OCI-LY1 (cell line): ENCODE measurements around the gene HBM.

Experiments
- H2AFZ ChIP-seq: fragments of 200-600 bp; sonication (generic), shearing (Covaris generic); 2 replicates; pipeline ENCODE4 v1.6.0; 2014; ENCODE audit warnings: antibody characterized with exemption, mild to moderate bottlenecking, low read length
- H3F3A ChIP-seq: fragments of 200-600 bp; sonication (generic), shearing (Covaris generic); 2 replicates; pipeline ENCODE4 v1.6.0; 2014; ENCODE audit warnings: mild to moderate bottlenecking, antibody characterized with exemption, low read length, moderate library complexity; ENCODE audit not compliant: insufficient read depth
- H3K27ac ChIP-seq: fragments of 200-600 bp; sonication (generic); 2 replicates; pipeline ENCODE4 v1.5.1; 2014; ENCODE audit warnings: low read length, mixed run types, mild to moderate bottlenecking, low read depth; ENCODE audit not compliant: poor library complexity, severe bottlenecking
- H3K27me3 ChIP-seq: fragments of 200-600 bp; sonication (generic); 2 replicates; pipeline ENCODE4 v1.6.0; 2014; ENCODE audit warnings: antibody characterized with exemption, mild to moderate bottlenecking, low read length, moderate library complexity; ENCODE audit not compliant: insufficient read depth
- H3K36me3 ChIP-seq: fragments of 200-600 bp; sonication (generic); 2 replicates; pipeline ENCODE4 v1.6.1; 2014; ENCODE audit warnings: mild to moderate bottlenecking, antibody characterized with exemption, low read length, moderate library complexity, mixed read lengths; ENCODE audit not compliant: insufficient read depth
- H3K4me1 ChIP-seq: fragments of 200-600 bp; sonication (generic); 2 replicates; pipeline ENCODE4 v1.5.1; 2014; ENCODE audit warnings: mild to moderate bottlenecking, low read length, moderate library complexity; ENCODE audit not compliant: insufficient read depth, severe bottlenecking
- H3K4me2 ChIP-seq: fragments of 200-600 bp; sonication (generic), shearing (Covaris generic); 2 replicates; pipeline ENCODE4 v1.6.1; 2014; ENCODE audit warnings: low read length
- H3K4me3 ChIP-seq: fragments of 200-600 bp; sonication (generic); 2 replicates; pipeline ENCODE4 v1.5.1; 2014; ENCODE audit warnings: low read length, low read depth, mild to moderate bottlenecking, mixed read lengths; ENCODE audit not compliant: poor library complexity, severe bottlenecking
- H3K79me2 ChIP-seq: fragments of 200-600 bp; shearing (Covaris generic); 2 replicates; pipeline ENCODE4 v1.6.1; 2016; ENCODE audit warnings: mixed run types, low read length, mixed read lengths; ENCODE audit not compliant: insufficient read depth
- H3K9ac ChIP-seq: fragments of 200-600 bp; sonication (generic), shearing (Covaris generic); 2 replicates; pipeline ENCODE4 v1.6.1; 2014; ENCODE audit warnings: mild to moderate bottlenecking, low read length, mixed read lengths
- H3K9me2 ChIP-seq: fragments of 200-600 bp; sonication (generic), shearing (Covaris generic); 2 replicates; pipeline ENCODE4 v1.6.1; 2014; ENCODE audit warnings: low read depth, mild to moderate bottlenecking, low read length, mixed read lengths
- H3K9me3 ChIP-seq: fragments of 200-600 bp; shearing (Covaris generic); 2 replicates; pipeline ENCODE4 v1.6.1; 2014; ENCODE audit warnings: low read length, mixed read lengths
- H4K20me1 ChIP-seq: fragments of 200-600 bp; sonication (generic), shearing (Covaris generic); 2 replicates; pipeline ENCODE4 v1.6.0; 2016; ENCODE audit warnings: mild to moderate bottlenecking, low read length; ENCODE audit not compliant: insufficient read depth
- EZH2 ChIP-seq: fragments of 200-600 bp; sonication (generic), shearing (Covaris generic); IDR thresholded peaks from 2 replicates; pipeline ENCODE4 v1.8.0; 2017; ENCODE audit warnings: borderline replicate concordance, mixed run types, mild to moderate bottlenecking, antibody characterized with exemption, low read length, moderate library complexity, mixed read lengths
- TF ChIP-seq, protein P1 (sequence below): fragments of 200-600 bp; sonication (generic), shearing (Covaris generic); IDR thresholded peaks from 2 replicates; pipeline ENCODE4 v1.5.1; 2017; ENCODE audit warnings: mild to moderate bottlenecking, antibody characterized with exemption, low read length, moderate library complexity, mixed read lengths

The HBM gene

DNA sequence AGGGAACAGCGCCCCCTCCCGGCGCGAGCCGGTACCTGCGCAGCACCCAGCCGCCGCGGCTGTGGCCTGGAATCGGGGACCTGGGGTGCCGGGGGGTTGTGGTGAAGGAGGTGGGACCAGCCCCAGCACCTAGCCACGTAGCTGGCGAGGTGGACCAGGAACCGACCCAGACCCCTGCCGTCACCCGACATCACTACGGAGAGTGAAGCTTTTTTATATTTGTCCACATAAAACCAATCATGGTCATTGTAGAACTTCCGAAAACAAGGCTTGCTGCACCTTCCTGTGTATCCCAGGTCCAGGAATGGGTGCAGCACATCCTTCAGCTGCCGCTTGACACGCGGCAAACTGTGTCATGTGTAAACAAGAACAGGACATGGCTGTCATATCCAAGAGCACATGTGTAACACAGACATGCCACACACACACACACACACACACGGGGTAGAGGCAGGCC, 15.8 kb downstream of the HBM start:
- Histone ChIP-seq H3K27ac (no peak overlapping the region), H3K79me2 (no peaks in the 10 kb centered on the region), H2AFZ (no peak overlapping the region), H3K9ac (no peak overlapping the region), H3K36me3 (peaks cover 9% of the 10 kb centered on the region), H3K4me1 (peaks cover 5% of the 10 kb centered on the region), H4K20me1 (no peaks in the 10 kb centered on the region), H3K4me3 (no peak overlapping the region), H3F3A (no peaks in the 10 kb centered on the region), H3K27me3 (no peaks in the 10 kb centered on the region), H3K9me2 (no peaks in the 10 kb centered on the region), H3K4me2 (no peak overlapping the region), H3K9me3 (no peaks in the 10 kb centered on the region)
- TF ChIP-seq EZH2: no peak
- TF ChIP-seq, protein P1, sequence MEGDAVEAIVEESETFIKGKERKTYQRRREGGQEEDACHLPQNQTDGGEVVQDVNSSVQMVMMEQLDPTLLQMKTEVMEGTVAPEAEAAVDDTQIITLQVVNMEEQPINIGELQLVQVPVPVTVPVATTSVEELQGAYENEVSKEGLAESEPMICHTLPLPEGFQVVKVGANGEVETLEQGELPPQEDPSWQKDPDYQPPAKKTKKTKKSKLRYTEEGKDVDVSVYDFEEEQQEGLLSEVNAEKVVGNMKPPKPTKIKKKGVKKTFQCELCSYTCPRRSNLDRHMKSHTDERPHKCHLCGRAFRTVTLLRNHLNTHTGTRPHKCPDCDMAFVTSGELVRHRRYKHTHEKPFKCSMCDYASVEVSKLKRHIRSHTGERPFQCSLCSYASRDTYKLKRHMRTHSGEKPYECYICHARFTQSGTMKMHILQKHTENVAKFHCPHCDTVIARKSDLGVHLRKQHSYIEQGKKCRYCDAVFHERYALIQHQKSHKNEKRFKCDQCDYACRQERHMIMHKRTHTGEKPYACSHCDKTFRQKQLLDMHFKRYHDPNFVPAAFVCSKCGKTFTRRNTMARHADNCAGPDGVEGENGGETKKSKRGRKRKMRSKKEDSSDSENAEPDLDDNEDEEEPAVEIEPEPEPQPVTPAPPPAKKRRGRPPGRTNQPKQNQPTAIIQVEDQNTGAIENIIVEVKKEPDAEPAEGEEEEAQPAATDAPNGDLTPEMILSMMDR: peak; percentile 96

DNA sequence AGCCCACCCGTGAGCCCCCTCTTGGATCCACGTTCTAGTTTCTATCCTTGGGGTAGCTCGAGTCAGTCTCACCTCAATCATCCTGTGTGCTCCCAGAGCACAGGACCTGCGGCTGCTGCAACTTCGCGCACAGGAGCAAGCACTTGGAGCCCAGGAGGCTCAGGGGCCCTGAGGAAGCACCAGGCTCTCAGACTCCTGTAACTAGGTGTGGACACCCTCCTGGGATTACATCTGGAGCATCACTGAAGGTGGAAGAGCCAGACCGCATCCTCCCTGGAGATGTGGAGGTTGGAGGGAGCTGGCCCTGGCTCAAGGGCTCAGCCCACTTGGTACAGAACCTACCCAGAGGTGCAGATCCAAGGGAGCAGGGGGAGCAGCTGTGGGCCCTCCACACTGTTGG, 17.2 kb downstream of the HBM start:
- TF ChIP-seq EZH2: no peak
- TF ChIP-seq, protein P1: no peak

DNA sequence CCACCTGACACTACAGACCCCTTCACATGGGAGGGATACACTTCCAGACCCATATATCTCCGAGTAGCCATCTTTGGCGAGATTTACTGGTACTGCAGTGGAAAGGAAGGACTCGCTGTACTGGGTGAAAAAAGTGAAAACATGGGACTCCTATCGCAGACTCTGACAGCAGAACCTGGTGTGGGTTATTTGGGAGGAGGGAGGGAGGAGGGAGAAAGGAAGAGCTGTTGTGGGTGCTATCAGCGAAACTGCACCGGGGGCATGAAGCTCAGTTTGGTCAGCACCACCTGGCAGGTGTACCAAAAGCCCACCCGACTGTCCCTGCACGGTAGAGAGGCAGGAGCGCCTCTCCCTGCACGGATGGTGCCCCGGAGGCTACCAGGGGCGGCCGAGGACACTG, 19.4 kb downstream of the HBM start:
- H3K9ac ChIP-seq: no peak overlapping the region
- H4K20me1 ChIP-seq: no peaks in the 10 kb centered on the region
- no peaks in the 10 kb centered on the region for H3K9me3 ChIP-seq
- no peak overlapping the region for H2AFZ ChIP-seq
- H3K36me3 ChIP-seq: peaks cover 38% of the 10 kb centered on the region
- no peaks in the 10 kb centered on the region for H3K79me2 ChIP-seq
- H3K4me3 ChIP-seq: no peak overlapping the region
- TF ChIP-seq EZH2: no peak
- TF ChIP-seq, protein P1: no peak
- peaks cover 5% of the 10 kb centered on the region for H3K4me1 ChIP-seq
- no peak overlapping the region for H3K27ac ChIP-seq
- no peaks in the 10 kb centered on the region for H3K27me3 ChIP-seq
- no peak overlapping the region for H3K4me2 ChIP-seq
- no peaks in the 10 kb centered on the region for H3K9me2 ChIP-seq
- H3F3A ChIP-seq: no peaks in the 10 kb centered on the region

More for the DNA sequence above, 17.2 kb downstream of the HBM start:
- no peaks in the 10 kb centered on the region for H3K79me2 ChIP-seq
- H4K20me1 ChIP-seq: no peaks in the 10 kb centered on the region
- no peaks in the 10 kb centered on the region for H3K27me3 ChIP-seq
- H3K36me3 ChIP-seq: peaks cover 19% of the 10 kb centered on the region
- H3F3A ChIP-seq: no peaks in the 10 kb centered on the region
- H3K9ac ChIP-seq: no peak overlapping the region
- H3K9me3 ChIP-seq: no peaks in the 10 kb centered on the region
- H3K9me2 ChIP-seq: no peaks in the 10 kb centered on the region
- no peak overlapping the region for H2AFZ ChIP-seq
- peaks cover 5% of the 10 kb centered on the region for H3K4me1 ChIP-seq
- no peak overlapping the region for H3K4me3 ChIP-seq
- no peak overlapping the region for H3K27ac ChIP-seq
- no peak overlapping the region for H3K4me2 ChIP-seq
